ENCODE data around the gene CELF4.

The CELF4 gene

DNA sequence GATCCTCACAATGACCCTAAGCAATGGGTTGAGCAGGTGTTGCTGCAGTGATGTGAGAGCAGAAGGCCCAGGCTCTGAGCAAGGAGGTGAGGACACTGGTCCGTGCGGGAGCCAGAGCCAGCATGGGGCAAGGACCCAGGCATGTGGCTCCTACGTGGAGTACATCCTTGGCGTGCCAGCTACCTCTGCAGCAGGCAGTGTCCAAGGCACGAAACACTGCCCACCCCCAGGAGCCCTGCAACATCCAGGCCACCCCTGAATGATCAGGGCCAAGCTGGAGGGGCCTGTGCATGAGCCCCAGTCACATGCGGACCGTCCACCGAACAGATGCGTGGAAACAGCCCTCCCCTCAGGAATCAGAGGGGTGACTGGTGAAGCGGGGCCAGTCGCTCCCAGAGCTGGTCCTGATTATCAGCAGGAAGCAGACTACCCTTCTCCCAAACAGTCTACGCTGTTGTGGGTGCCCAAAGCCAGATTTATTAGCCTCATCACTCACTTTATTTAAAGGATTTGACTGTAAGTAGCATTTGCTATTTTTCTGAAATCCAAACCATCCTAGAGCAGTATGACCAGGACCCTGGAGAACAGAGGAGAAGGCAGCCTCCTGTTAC, 16.8 kb downstream of the CELF4 start:
- H3K4me1 ChIP-seq (ENCODE audit: control insufficient read depth, insufficient read depth, low read length), result peaks cover 10% of the 10 kb centered on the region
- H3K36me3 ChIP-seq (ENCODE audit: control insufficient read depth, insufficient read depth, low read length), result no peaks in the 10 kb centered on the region
- no peaks in the 10 kb centered on the region for H3K27me3 ChIP-seq (ENCODE audit: control insufficient read depth, insufficient read depth, low read length, poor library complexity, severe bottlenecking)
- H3K9me3 ChIP-seq (ENCODE audit: control insufficient read depth, low read length), result no peaks in the 10 kb centered on the region
- 91 to 94% methylated on average over 12 of the region's 12 CpGs for WGBS, 2 experiments
- no peak overlapping the region for H3K27ac ChIP-seq (ENCODE audit: insufficient read depth, low read depth, low read length, poor library complexity, severe bottlenecking)
- H3K4me3 ChIP-seq (ENCODE audit: insufficient read depth, low read depth, low read length), result no peak overlapping the region

GRCh38 chr18:37547196-37547827, 18.3 kb downstream of the CELF4 start:
- H3K36me3 ChIP-seq (ENCODE audit: control insufficient read depth, insufficient read depth, low read length), result no peaks in the 10 kb centered on the region
- H3K27me3 ChIP-seq (ENCODE audit: control insufficient read depth, insufficient read depth, low read length, poor library complexity, severe bottlenecking), result no peaks in the 10 kb centered on the region
- H3K4me3 ChIP-seq (ENCODE audit: insufficient read depth, low read depth, low read length), result no peak overlapping the region
- no peaks in the 10 kb centered on the region for H3K9me3 ChIP-seq (ENCODE audit: control insufficient read depth, low read length)
- no peak overlapping the region for H3K27ac ChIP-seq (ENCODE audit: insufficient read depth, low read depth, low read length, poor library complexity, severe bottlenecking)
- H3K4me1 ChIP-seq (ENCODE audit: control insufficient read depth, insufficient read depth, low read length), result peaks cover 13% of the 10 kb centered on the region
- WGBS, 2 experiments, result 86 to 89% methylated on average over 4 of the region's 4 CpGs

DNA sequence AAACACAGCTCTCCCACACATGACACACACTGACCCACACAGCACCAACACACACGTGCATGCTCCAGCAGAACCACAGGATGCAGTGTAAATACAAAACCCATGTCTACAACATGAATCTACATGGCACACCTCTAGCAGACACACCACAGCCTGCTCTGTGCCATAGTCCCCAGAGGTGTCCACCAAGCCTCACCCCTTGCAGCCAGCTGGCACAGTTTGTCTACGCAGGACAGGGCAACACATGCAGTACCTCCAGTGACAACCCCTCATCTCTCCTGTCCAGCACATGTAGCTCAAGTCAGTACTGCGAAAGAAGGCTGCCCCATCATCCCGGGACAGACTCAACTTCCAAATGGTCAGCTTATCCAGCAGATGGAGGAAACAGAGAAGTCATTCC, 18.9 kb downstream of the CELF4 start:
- Histone ChIP-seq H3K27ac (ENCODE audit: insufficient read depth, low read depth, low read length, poor library complexity, severe bottlenecking) (no peak overlapping the region), H3K27me3 (ENCODE audit: control insufficient read depth, insufficient read depth, low read length, poor library complexity, severe bottlenecking) (no peaks in the 10 kb centered on the region), H3K4me3 (ENCODE audit: insufficient read depth, low read depth, low read length) (no peak overlapping the region), H3K4me1 (ENCODE audit: control insufficient read depth, insufficient read depth, low read length) (peaks cover 13% of the 10 kb centered on the region), H3K9me3 (ENCODE audit: control insufficient read depth, low read length) (no peaks in the 10 kb centered on the region), H3K36me3 (ENCODE audit: control insufficient read depth, insufficient read depth, low read length) (no peaks in the 10 kb centered on the region)
- WGBS, 2 experiments, result 91 to 97% methylated on average over 4 of the region's 4 CpGs

DNA sequence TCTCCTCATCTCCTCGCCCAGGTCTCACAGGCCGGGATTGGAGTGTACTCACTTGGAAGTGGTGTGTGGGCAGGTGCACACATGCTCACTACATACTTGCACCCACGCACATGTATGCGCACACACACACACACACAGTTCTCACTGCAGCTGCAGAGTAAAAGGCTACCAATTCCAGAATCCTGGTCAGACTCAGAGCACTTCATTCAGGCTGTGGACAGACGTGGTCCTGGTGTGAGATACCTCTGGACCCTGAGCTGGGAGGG, 19.4 kb downstream of the CELF4 start:
- 95% methylated on average over 5 of the region's 5 CpGs for WGBS, 2 experiments
- Histone ChIP-seq H3K4me3 (ENCODE audit: insufficient read depth, low read depth, low read length) (no peak overlapping the region), H3K36me3 (ENCODE audit: control insufficient read depth, insufficient read depth, low read length) (no peaks in the 10 kb centered on the region), H3K27me3 (ENCODE audit: control insufficient read depth, insufficient read depth, low read length, poor library complexity, severe bottlenecking) (no peaks in the 10 kb centered on the region), H3K27ac (ENCODE audit: insufficient read depth, low read depth, low read length, poor library complexity, severe bottlenecking) (no peak overlapping the region), H3K4me1 (ENCODE audit: control insufficient read depth, insufficient read depth, low read length) (peaks cover 13% of the 10 kb centered on the region), H3K9me3 (ENCODE audit: control insufficient read depth, low read length) (no peaks in the 10 kb centered on the region)

- Histone ChIP-seq H3K27ac (ENCODE audit: insufficient read depth, low read depth, low read length, poor library complexity, severe bottlenecking) (no peak overlapping the region), H3K36me3 (ENCODE audit: control insufficient read depth, insufficient read depth, low read length) (no peaks in the 10 kb centered on the region), H3K4me1 (ENCODE audit: control insufficient read depth, insufficient read depth, low read length) (peaks cover 13% of the 10 kb centered on the region), H3K4me3 (ENCODE audit: insufficient read depth, low read depth, low read length) (no peak overlapping the region), H3K27me3 (ENCODE audit: control insufficient read depth, insufficient read depth, low read length, poor library complexity, severe bottlenecking) (no peaks in the 10 kb centered on the region), H3K9me3 (ENCODE audit: control insufficient read depth, low read length) (no peaks in the 10 kb centered on the region)
- WGBS, 2 experiments, result 92% methylated on average over 19 of the region's 19 CpGs
These were observed 19.9 kb downstream of the CELF4 start for GRCh38 chr18:37545461-37546271.

GRCh38 chr18:37544713-37545112, 20.9 kb downstream of the CELF4 start:
- Histone ChIP-seq H3K4me3 (ENCODE audit: insufficient read depth, low read depth, low read length) (no peak overlapping the region), H3K36me3 (ENCODE audit: control insufficient read depth, insufficient read depth, low read length) (no peaks in the 10 kb centered on the region), H3K4me1 (ENCODE audit: control insufficient read depth, insufficient read depth, low read length) (peaks cover 13% of the 10 kb centered on the region), H3K27ac (ENCODE audit: insufficient read depth, low read depth, low read length, poor library complexity, severe bottlenecking) (no peak overlapping the region), H3K27me3 (ENCODE audit: control insufficient read depth, insufficient read depth, low read length, poor library complexity, severe bottlenecking) (peaks cover 7% of the 10 kb centered on the region), H3K9me3 (ENCODE audit: control insufficient read depth, low read length) (no peaks in the 10 kb centered on the region)
- WGBS, 2 experiments, result 89 to 92% methylated on average over 5 of the region's 5 CpGs

DNA sequence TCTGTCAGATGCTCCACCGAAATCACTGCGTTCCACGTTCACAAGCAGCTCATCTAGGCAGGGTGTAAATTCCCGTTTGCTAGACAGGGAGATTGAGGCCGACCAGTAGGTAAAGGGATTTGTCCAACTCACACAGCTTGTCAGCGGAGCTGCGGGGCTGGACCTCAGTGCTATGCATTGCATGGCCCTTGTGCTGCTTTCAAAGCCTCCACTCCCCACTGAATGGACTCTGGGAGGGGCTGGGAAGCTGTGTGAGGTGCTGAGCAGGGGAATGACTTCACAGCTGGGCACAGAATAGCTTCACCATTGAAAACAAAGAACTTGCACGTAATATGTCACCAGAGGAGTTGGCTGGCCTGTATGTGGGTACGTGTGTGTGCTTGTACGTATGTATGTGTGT, 21.4 kb downstream of the CELF4 start:
- Histone ChIP-seq H3K9me3 (ENCODE audit: control insufficient read depth, low read length) (no peaks in the 10 kb centered on the region), H3K4me3 (ENCODE audit: insufficient read depth, low read depth, low read length) (no peak overlapping the region), H3K27me3 (ENCODE audit: control insufficient read depth, insufficient read depth, low read length, poor library complexity, severe bottlenecking) (peaks cover 11% of the 10 kb centered on the region), H3K27ac (ENCODE audit: insufficient read depth, low read depth, low read length, poor library complexity, severe bottlenecking) (no peak overlapping the region), H3K4me1 (ENCODE audit: control insufficient read depth, insufficient read depth, low read length) (peaks cover 13% of the 10 kb centered on the region), H3K36me3 (ENCODE audit: control insufficient read depth, insufficient read depth, low read length) (no peaks in the 10 kb centered on the region)
- 69 to 73% methylated on average over 10 of the region's 10 CpGs for WGBS, 2 experiments

GRCh38 chr18:37543321-37543720, 22.3 kb downstream of the CELF4 start:
- 91 to 100% methylated on average over 3 to 4 of the region's 4 CpGs for WGBS, 2 experiments

GRCh38 chr18:37541517-37541916, 24.1 kb downstream of the CELF4 start:
- Histone ChIP-seq H3K27ac (ENCODE audit: insufficient read depth, low read depth, low read length, poor library complexity, severe bottlenecking) (no peak overlapping the region), H3K4me3 (ENCODE audit: insufficient read depth, low read depth, low read length) (no peak overlapping the region), H3K36me3 (ENCODE audit: control insufficient read depth, insufficient read depth, low read length) (no peaks in the 10 kb centered on the region), H3K27me3 (ENCODE audit: control insufficient read depth, insufficient read depth, low read length, poor library complexity, severe bottlenecking) (peaks cover 34% of the 10 kb centered on the region), H3K9me3 (ENCODE audit: control insufficient read depth, low read length) (no peaks in the 10 kb centered on the region), H3K4me1 (ENCODE audit: control insufficient read depth, insufficient read depth, low read length) (peaks cover 25% of the 10 kb centered on the region)
- WGBS, 2 experiments, result 85 to 86% methylated on average over 7 of the region's 7 CpGs

More at GRCh38 chr18:37543321-37543720, 22.3 kb downstream of the CELF4 start:
- no peak overlapping the region for H3K4me3 ChIP-seq (ENCODE audit: insufficient read depth, low read depth, low read length)
- no peaks in the 10 kb centered on the region for H3K36me3 ChIP-seq (ENCODE audit: control insufficient read depth, insufficient read depth, low read length)
- H3K4me1 ChIP-seq (ENCODE audit: control insufficient read depth, insufficient read depth, low read length), result peaks cover 21% of the 10 kb centered on the region
- H3K27me3 ChIP-seq (ENCODE audit: control insufficient read depth, insufficient read depth, low read length, poor library complexity, severe bottlenecking), result peaks cover 20% of the 10 kb centered on the region
- H3K27ac ChIP-seq (ENCODE audit: insufficient read depth, low read depth, low read length, poor library complexity, severe bottlenecking), result no peak overlapping the region
- H3K9me3 ChIP-seq (ENCODE audit: control insufficient read depth, low read length), result no peaks in the 10 kb centered on the region

- Histone ChIP-seq H3K9me3 (ENCODE audit: control insufficient read depth, low read length) (no peaks in the 10 kb centered on the region), H3K4me3 (ENCODE audit: insufficient read depth, low read depth, low read length) (no peak overlapping the region), H3K4me1 (ENCODE audit: control insufficient read depth, insufficient read depth, low read length) (peaks cover 25% of the 10 kb centered on the region), H3K27ac (ENCODE audit: insufficient read depth, low read depth, low read length, poor library complexity, severe bottlenecking) (no peak overlapping the region), H3K36me3 (ENCODE audit: control insufficient read depth, insufficient read depth, low read length) (no peaks in the 10 kb centered on the region), H3K27me3 (ENCODE audit: control insufficient read depth, insufficient read depth, low read length, poor library complexity, severe bottlenecking) (peaks cover 34% of the 10 kb centered on the region)
- WGBS, 2 experiments, result 77 to 83% methylated on average over 9 of the region's 9 CpGs
These were observed 25.0 kb downstream of the CELF4 start for GRCh38 chr18:37540424-37541138.

All from ectodermal cell (in vitro differentiated cells).